Glutamatergic neuron (in vitro differentiated cells): ENCODE results near the gene CCDC93. TPM values are rescaled to one million over a fixed set of nuclear protein-coding genes. Genes with fewer than 3 reads are reported as not detected.

ENCODE experiments used
- DNase-seq: peaks from one replicate; pipeline ENCODE4 v3.0.0; 2022
- H3K27ac Mint-ChIP-seq: one replicate; pipeline ENCODE4 v1.8.0; 2020; ENCODE audit warnings: mild to moderate bottlenecking, mixed read lengths, inconsistent platforms; ENCODE audit not compliant: unreplicated experiment
- H3K27me3 Mint-ChIP-seq: one replicate; pipeline ENCODE4 v1.8.0; 2020; ENCODE audit warnings: mild to moderate bottlenecking, moderate library complexity, mixed read lengths, inconsistent platforms; ENCODE audit not compliant: unreplicated experiment
- H3K36me3 Mint-ChIP-seq: one replicate; pipeline ENCODE4 v1.8.0; 2020; ENCODE audit warnings: mild to moderate bottlenecking, mixed read lengths, inconsistent platforms; ENCODE audit not compliant: unreplicated experiment
- H3K4me1 Mint-ChIP-seq: one replicate; pipeline ENCODE4 v1.8.0; 2020; ENCODE audit warnings: mild to moderate bottlenecking, low read depth, mixed read lengths, inconsistent platforms; ENCODE audit not compliant: unreplicated experiment
- H3K4me3 Mint-ChIP-seq: one replicate; pipeline ENCODE4 v1.8.0; 2020; ENCODE audit warnings: mild to moderate bottlenecking, mixed read lengths, inconsistent platforms; ENCODE audit not compliant: unreplicated experiment
- H3K9me3 Mint-ChIP-seq: one replicate; pipeline ENCODE4 v1.8.0; 2020; ENCODE audit warnings: mild to moderate bottlenecking, moderate library complexity, mixed read lengths, inconsistent platforms; ENCODE audit not compliant: unreplicated experiment
- CTCF ChIP-seq: fragments of 200-600 bp; sonication (generic); IDR thresholded peaks from one replicate; pipeline ENCODE4 v1.5.0; 2021; ENCODE audit not compliant: partially characterized antibody, unreplicated experiment
- total RNA-seq: library from RNA; stranded (reverse); fragmentation: NEBNext Ultra II Directional; extraction: Animal tissue kit (Norgen Biotek cat#: 25700); gene quantifications from one replicate; pipeline ENCODE4 v1.2.1, GENCODE V29; 2021; ENCODE audit not compliant: unreplicated experiment

The CCDC93 gene
- total RNA-seq, 1 donor from 2014 or later = 32.6 TPM

- TF ChIP-seq CTCF = no peak
- H3K36me3 Mint-ChIP-seq = peaks cover 6% of the 10 kb centered on the region
- H3K27ac Mint-ChIP-seq = no peak overlapping the region
- DNase-seq = no peak
- no peaks in the 10 kb centered on the region for H3K4me1 Mint-ChIP-seq
- H3K9me3 Mint-ChIP-seq = no peaks in the 10 kb centered on the region
- no peak overlapping the region for H3K4me3 Mint-ChIP-seq
- no peaks in the 10 kb centered on the region for H3K27me3 Mint-ChIP-seq
These were observed 55.7 kb downstream of the CCDC93 start for GRCh38 chr2:117958186-117958585.

DNA sequence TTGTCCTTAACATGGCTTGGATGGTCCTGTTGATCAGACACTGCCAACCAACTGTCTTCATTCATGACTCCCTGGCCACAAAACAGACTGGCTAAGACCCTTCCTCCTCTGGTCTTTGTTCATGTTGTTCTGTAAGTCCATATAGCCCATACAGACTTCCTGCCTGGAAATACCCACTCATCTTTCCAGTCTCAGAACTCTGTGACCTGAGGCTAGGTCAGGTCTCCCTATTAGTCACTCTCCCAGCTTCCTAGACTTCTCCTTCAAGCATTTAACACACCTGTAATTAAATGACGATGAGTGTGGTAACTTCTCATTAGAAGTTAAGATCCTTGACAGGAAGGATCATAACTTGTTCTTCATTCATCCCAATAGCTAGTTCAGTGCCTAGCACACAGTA, 56.3 kb downstream of the CCDC93 start:
- Mint-ChIP-seq H3K9me3 (no peaks in the 10 kb centered on the region), H3K4me1 (no peaks in the 10 kb centered on the region), H3K27me3 (no peaks in the 10 kb centered on the region), H3K4me3 (no peak overlapping the region), H3K36me3 (peaks cover 6% of the 10 kb centered on the region), H3K27ac (no peak overlapping the region)
- no peak for TF ChIP-seq CTCF
- DNase-seq = no peak

DNA sequence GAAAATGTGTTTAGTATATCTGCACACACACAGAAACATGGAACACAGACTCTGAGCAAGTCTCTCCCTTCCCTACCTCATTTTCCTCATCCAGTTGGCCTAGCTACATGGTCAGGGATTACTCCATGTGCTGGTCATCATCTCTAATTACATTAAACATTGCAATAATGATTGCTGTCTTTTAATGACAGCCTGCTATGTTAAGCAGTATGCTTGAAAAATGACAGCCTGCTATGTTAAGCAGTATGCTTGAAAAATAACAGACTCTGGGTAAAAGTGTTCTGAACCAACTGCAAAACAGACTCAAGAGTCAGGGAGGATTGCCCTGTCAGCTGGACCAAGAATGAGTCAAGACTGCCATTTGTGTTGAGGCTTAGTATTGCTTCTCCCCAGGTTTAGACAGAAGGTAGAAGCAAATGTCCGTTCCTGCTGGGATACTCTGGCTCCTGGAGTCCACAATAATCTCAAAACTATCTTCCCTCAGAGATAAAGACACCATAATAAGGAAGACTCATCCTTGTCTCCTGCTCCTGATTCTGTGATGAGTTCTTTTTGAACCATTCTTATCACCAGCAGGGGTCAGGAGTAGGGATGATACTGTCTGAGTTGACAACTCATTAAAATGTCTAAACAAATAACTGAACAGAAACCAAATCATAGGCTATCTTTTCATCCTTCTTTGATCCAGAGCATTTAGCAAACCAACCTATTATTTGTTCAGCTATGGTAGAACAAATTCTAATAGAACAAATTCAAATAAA, 57.7 kb downstream of the CCDC93 start:
- Mint-ChIP-seq H3K4me1 (peaks cover 6% of the 10 kb centered on the region), H3K36me3 (peaks cover 6% of the 10 kb centered on the region), H3K27ac (no peak overlapping the region), H3K9me3 (peaks cover 3% of the 10 kb centered on the region), H3K27me3 (no peaks in the 10 kb centered on the region), H3K4me3 (no peak overlapping the region)
- peak; percentile 31 for TF ChIP-seq CTCF
- DNase-seq = no peak

DNA sequence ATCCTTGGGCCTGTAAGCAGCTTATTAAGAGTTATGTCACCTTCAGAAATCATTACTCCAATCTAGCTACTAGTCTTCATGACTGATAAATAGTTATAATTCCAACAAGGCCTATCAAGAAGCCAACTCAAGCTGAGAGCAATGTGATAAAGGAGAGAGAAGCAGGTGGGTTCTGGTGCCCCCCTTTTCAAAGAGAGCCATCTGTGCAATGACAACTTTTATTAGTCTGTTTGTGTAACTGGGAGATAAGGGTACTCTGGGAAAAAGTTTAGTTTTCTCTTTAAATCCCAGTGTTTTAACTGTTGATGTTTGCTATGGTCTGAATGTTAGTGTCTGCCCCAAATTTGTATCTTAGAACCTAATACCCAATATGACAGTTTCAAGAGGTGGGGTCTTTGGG, 60.6 kb downstream of the CCDC93 start:
- Mint-ChIP-seq H3K4me3 (no peak overlapping the region), H3K9me3 (peaks cover 5% of the 10 kb centered on the region), H3K27me3 (no peaks in the 10 kb centered on the region), H3K4me1 (peaks cover 27% of the 10 kb centered on the region), H3K36me3 (peaks cover 6% of the 10 kb centered on the region), H3K27ac (no peak overlapping the region)
- no peak for DNase-seq
- TF ChIP-seq CTCF = no peak

DNA sequence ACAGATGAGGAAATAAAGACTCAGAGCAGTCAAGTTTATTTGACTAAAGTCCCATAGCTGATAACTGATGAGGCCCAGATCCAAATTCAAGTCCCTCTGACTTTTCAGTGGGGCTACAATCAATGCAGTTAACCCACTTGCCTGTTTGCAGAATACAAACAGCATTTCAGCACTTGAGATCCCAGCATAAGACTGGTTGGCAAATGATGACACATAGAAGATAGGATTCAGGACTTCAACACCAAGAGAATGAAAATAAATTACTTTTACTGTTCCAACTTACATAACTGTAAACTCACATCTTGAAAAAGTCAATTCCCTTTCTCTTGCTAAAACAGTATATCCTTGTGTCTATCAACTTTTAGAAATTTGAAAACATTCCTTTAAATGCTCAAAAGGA, 61.2 kb downstream of the CCDC93 start:
- Mint-ChIP-seq H3K36me3 (peaks cover 6% of the 10 kb centered on the region), H3K4me1 (peaks cover 32% of the 10 kb centered on the region), H3K27ac (no peak overlapping the region), H3K4me3 (no peak overlapping the region), H3K27me3 (no peaks in the 10 kb centered on the region), H3K9me3 (peaks cover 5% of the 10 kb centered on the region)
- DNase-seq = no peak
- no peak for TF ChIP-seq CTCF
